ENCODE data around the gene TDRD6.

DNA sequence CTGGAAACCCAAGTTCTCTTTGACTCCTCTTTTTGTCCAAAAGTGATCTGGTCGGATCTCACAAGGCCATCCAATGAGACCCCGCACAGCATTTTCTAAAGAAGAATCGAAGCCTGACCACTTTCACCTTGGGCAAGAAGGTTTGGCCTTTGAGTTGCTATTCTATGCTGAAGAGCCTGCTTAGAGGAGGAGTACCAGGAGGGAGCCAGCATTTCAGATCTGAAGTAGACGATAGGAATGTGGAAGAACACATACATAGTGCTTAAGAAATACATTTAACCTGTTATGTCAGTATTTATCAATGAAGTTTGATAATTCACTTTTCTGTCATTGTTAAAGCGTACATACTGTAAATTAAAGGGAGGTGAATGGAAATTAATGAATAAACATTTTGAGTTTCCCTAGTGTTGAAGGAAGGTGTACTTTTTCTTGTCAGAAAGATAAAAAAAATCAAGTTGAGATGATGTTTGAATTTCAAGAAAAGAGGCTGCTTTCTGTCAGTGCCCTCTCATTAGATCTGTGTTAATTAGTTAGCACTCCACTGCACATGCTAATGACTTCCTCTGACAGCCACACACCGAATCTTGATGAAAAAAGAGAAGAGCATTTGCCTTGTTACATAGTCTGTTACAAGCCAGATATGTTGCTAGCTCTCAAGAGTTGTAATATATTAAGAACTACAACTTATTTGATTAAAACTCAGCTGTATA, 10.9 kb upstream of the TDRD6 start:
- no peak for TF ChIP-seq CTCF (IDR thresholded peaks at IDR 0.05)
- TF ChIP-seq POLR2A (IDR thresholded peaks at IDR 0.05): no peak
- TF ChIP-seq POLR2AphosphoS5 (IDR thresholded peaks at IDR 0.05): no peak
